Osteocyte (in vitro differentiated cells): Measurements from ENCODE around the gene AP2A2. TPM values are rescaled to one million over a fixed set of nuclear protein-coding genes. Genes with fewer than 3 reads are reported as not detected.

ENCODE experiments used
- DNase-seq: peaks from one replicate; pipeline ENCODE4 v3.0.0; 2021; ENCODE audit warnings: mixed read lengths; ENCODE audit not compliant: unreplicated experiment; ENCODE audit errors: extremely low spot score
- H3K27ac Mint-ChIP-seq: one replicate; pipeline ENCODE4 v1.8.0; 2021; ENCODE audit warnings: mild to moderate bottlenecking, mixed read lengths; ENCODE audit not compliant: unreplicated experiment
- H3K27me3 Mint-ChIP-seq: one replicate; pipeline ENCODE4 v1.8.0; 2021; ENCODE audit warnings: mixed read lengths; ENCODE audit not compliant: unreplicated experiment
- H3K36me3 Mint-ChIP-seq: one replicate; pipeline ENCODE4 v1.8.0; 2021; ENCODE audit warnings: mixed read lengths; ENCODE audit not compliant: unreplicated experiment
- H3K4me1 Mint-ChIP-seq: one replicate; pipeline ENCODE4 v1.8.0; 2021; ENCODE audit warnings: mixed read lengths; ENCODE audit not compliant: unreplicated experiment
- H3K4me3 Mint-ChIP-seq: one replicate; pipeline ENCODE4 v1.8.0; 2021; ENCODE audit warnings: mild to moderate bottlenecking, moderate library complexity, mixed read lengths; ENCODE audit not compliant: unreplicated experiment
- H3K9me3 Mint-ChIP-seq: one replicate; pipeline ENCODE4 v1.8.0; 2021; ENCODE audit warnings: mixed read lengths; ENCODE audit not compliant: unreplicated experiment
- CTCF ChIP-seq: fragments of 200-600 bp; sonication (generic); IDR thresholded peaks from 2 replicates; pipeline ENCODE4 v1.5.0; 2021; ENCODE audit warnings: antibody characterized with exemption, mild to moderate bottlenecking, moderate library complexity
- total RNA-seq: library from RNA; stranded (reverse); gene quantifications from 2 replicates; pipeline ENCODE4 v1.2.1, GENCODE V29; 2021

Gene AP2A2
- total RNA-seq, 1 donor from 2014 or later, result 102 TPM

DNA sequence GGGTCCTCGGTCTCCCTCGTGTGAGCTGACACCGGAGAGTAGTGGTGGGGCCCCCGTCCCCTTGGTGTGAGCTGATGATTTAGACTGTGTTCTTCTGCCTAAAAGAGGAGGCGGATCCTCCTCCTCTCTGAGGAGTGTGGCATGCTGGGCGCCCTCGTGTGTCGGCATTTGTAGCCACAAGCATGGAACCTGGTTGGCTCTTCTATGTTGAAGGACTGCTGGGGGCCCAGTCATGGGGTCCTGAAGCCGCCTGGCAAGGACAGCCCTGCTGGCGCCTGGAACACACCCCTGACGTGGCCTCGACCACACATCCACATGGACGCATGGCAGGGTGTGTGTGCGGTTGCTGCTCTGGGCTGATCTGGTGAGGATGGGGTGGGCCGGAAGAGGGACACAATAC lies 50.2 kb downstream of the AP2A2 start:
- H3K9me3 Mint-ChIP-seq, result no peaks in the 10 kb centered on the region
- H3K4me3 Mint-ChIP-seq, result no peak overlapping the region
- TF ChIP-seq CTCF, result peak; percentile 29
- peaks cover 42% of the 10 kb centered on the region for H3K36me3 Mint-ChIP-seq
- no peak overlapping the region for H3K27ac Mint-ChIP-seq
- H3K4me1 Mint-ChIP-seq, result peaks cover 11% of the 10 kb centered on the region
- no peak for DNase-seq
- no peaks in the 10 kb centered on the region for H3K27me3 Mint-ChIP-seq

GRCh38 chr11:976431-977160 lies 50.9 kb downstream of the AP2A2 start:
- no peaks in the 10 kb centered on the region for H3K9me3 Mint-ChIP-seq
- no peaks in the 10 kb centered on the region for H3K27me3 Mint-ChIP-seq
- no peak overlapping the region for H3K4me3 Mint-ChIP-seq
- TF ChIP-seq CTCF, result no peak
- H3K4me1 Mint-ChIP-seq, result peaks cover 17% of the 10 kb centered on the region
- H3K27ac Mint-ChIP-seq, result no peak overlapping the region
- no peak for DNase-seq
- peaks cover 41% of the 10 kb centered on the region for H3K36me3 Mint-ChIP-seq

DNA sequence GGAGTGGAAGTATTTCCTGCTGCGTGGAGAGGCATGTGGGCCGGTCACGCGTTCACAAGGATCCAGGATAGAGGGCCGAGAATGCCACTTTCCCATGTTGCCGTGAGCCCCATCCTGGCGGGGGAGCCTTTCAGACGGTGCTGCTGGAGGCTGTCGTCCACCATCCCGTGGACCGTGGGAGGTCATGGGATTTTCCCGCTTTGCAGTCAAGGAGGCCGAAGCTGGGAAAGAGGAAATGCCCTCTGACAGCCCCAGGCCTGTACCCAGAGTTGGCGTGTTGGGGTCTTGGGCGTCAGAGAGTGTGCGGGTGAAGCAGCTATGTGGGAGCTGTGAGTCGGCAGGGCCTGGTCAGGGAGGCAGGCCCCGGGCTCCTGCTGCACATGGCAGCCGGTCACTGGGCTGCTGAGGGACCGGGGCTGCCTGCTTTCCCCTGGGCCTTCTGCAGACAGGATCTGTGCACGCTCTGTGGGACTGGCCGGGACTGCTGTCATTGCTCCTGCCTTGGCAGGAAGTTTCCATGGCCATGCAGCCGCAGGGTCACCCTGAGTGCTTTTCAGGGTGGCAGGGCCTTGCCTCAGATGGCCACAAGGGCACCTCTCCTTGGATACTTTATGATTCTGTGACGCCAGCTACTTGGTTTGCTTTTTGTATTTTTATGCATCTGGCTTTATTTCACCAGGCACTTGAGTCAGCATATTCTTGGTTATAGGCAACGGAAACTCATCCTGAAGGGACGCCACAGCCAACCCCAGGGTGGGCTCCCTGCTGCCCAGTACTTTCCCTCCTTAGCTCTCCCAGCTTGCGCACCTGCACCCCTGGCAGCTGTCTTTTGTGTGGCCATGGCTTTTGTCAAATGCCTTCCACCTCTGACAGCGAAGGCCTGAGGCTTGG lies 52.4 kb downstream of the AP2A2 start:
- no peak overlapping the region for H3K27ac Mint-ChIP-seq
- no peaks in the 10 kb centered on the region for H3K27me3 Mint-ChIP-seq
- no peak for DNase-seq
- peaks cover 29% of the 10 kb centered on the region for H3K36me3 Mint-ChIP-seq
- no peak overlapping the region for H3K4me3 Mint-ChIP-seq
- H3K4me1 Mint-ChIP-seq, result peaks cover 21% of the 10 kb centered on the region
- no peaks in the 10 kb centered on the region for H3K9me3 Mint-ChIP-seq
- TF ChIP-seq CTCF, result no peak

GRCh38 chr11:978781-979180 lies 53.1 kb downstream of the AP2A2 start:
- peaks cover 21% of the 10 kb centered on the region for H3K4me1 Mint-ChIP-seq
- TF ChIP-seq CTCF, result no peak
- no peak overlapping the region for H3K4me3 Mint-ChIP-seq
- no peak for DNase-seq
- H3K9me3 Mint-ChIP-seq, result no peaks in the 10 kb centered on the region
- H3K36me3 Mint-ChIP-seq, result peaks cover 27% of the 10 kb centered on the region
- no peak overlapping the region for H3K27ac Mint-ChIP-seq
- H3K27me3 Mint-ChIP-seq, result no peaks in the 10 kb centered on the region
